IPS DF 6.9 (cell line): ENCODE results near the gene KLHL15.
"Not testable (repeated sequence)": the region's sequence is repeated elsewhere in the genome, so short reads cannot be mapped to it uniquely, and the experiment has no call there.

Experiments used
- DNase-seq: peaks from one replicate; pipeline ENCODE4 v3.0.0-alpha.2; 2013; ENCODE audit warnings: low read depth, low spot score
- H3K27ac ChIP-seq: one replicate; pipeline ENCODE4 v1.5.1; 2013; ENCODE audit warnings: low read length, control low read depth
- H3K27me3 ChIP-seq: 2 replicates; pipeline ENCODE4 v1.6.1; 2013; ENCODE audit warnings: mild to moderate bottlenecking, low read length; ENCODE audit not compliant: control insufficient read depth, insufficient read depth
- H3K36me3 ChIP-seq: 2 replicates; pipeline ENCODE4 v1.6.1; 2013; ENCODE audit warnings: low read length; ENCODE audit not compliant: control insufficient read depth, insufficient read depth
- H3K4me1 ChIP-seq: 2 replicates; pipeline ENCODE4 v1.6.1; 2013; ENCODE audit warnings: low read length; ENCODE audit not compliant: control insufficient read depth, insufficient read depth
- H3K4me3 ChIP-seq: 2 replicates; pipeline ENCODE4 v1.5.1; 2013; ENCODE audit warnings: mild to moderate bottlenecking, low read length
- H3K9me3 ChIP-seq: 2 replicates; pipeline ENCODE4 v1.6.1; 2013; ENCODE audit warnings: low read length, inconsistent platforms; ENCODE audit not compliant: control insufficient read depth, insufficient read depth
- WGBS: extraction: QIAGEN DNeasy Blood & Tissue Kit; methylation state at CpG from one replicate; pipeline ENCODE4 v1.1.7; 2013; ENCODE audit warnings: mixed read lengths, missing lambda C conversion rate; ENCODE audit not compliant: insufficient read length, insufficient coverage; 5-methylcytosine and 5-hydroxymethylcytosine counted together

The KLHL15 gene

DNA sequence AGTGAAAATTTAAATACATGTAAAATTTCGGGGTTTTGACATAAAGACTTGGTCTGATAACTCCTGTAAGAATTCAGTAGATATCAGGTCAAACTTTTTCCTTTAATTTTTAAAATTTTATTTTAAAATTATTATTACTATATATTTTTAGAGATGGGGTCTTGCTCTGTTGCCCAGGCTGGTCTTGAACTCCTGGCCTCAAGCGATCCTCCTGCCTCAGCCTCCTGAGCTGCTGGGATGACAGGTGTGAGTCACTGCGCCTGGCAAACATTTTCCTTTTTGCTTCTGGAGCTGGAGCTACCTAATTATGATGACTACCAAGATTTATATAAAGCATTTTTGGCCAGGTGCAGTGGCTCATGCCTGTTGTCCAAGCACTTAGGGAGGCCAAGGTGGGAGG, 37.3 kb downstream of the KLHL15 start:
- H3K36me3 ChIP-seq, result 0 out of 2 replicates have a peak, but pooled peaks cover 5% of the 10 kb centered on the region
- no peaks in the 10 kb centered on the region for H3K27me3 ChIP-seq
- H3K27ac ChIP-seq, result no peak overlapping the region
- no peak overlapping the region for H3K4me3 ChIP-seq
- H3K4me1 ChIP-seq, result no peaks in the 10 kb centered on the region
- no peak for DNase-seq
- no CpG with 5 or more reads among the region's 3 CpGs for WGBS
- H3K9me3 ChIP-seq, result no peaks in the 10 kb centered on the region

DNA sequence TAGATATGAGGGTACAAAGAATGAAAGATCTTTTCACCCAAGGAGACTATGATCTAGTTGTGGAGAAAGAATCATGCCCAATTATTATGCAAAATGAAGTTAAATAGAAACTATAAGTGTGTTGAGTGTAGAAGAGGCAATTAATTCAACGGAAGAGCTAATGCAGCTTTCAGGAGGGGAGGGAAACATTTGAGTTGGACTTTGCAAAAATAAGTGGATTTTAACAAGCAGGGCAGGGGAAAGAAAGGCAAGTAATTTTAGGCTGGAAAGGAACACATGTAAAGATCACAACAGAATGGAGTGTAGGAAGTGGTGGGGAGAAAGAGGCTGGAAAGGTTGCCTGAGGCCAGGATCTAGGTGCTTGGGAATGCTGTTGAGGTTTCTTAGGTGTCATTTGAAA, 44.1 kb downstream of the KLHL15 start:
- WGBS, result no CpG with 5 or more reads among the region's 1 CpG
- DNase-seq, result no peak
- Histone ChIP-seq H3K4me3 (no peak overlapping the region), H3K27me3 (no peaks in the 10 kb centered on the region), H3K27ac (no peak overlapping the region), H3K4me1 (no peaks in the 10 kb centered on the region; the same call in 1 of the 2 replicates), H3K9me3 (no peaks in the 10 kb centered on the region), H3K36me3 (no peaks in the 10 kb centered on the region)

DNA sequence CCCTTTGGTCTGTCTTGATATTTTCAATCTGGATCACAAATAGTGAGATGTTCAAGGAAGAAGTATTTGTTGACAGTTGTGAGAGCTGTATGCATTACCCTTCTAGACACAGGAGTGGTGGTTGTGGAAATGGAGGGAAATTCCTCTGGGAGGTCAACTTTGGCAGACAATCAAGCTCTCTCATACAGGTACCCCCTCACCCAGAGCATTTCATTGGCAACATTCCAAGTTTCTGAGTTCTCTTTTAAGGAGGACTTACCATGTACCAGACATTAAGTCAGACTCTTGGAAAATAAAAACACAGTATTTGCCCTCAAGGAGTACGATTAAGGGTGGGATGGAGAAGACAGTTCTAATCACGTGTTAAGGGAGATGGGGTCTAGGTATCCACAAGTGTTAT, 45.3 kb downstream of the KLHL15 start:
- H3K36me3 ChIP-seq, result no peaks in the 10 kb centered on the region
- H3K4me3 ChIP-seq, result no peak overlapping the region
- H3K4me1 ChIP-seq, result no peaks in the 10 kb centered on the region; the same call in 1 of the 2 replicates
- WGBS, result no CpG with 5 or more reads among the region's 2 CpGs
- no peak for DNase-seq
- H3K27me3 ChIP-seq, result no peaks in the 10 kb centered on the region
- no peak overlapping the region for H3K27ac ChIP-seq
- no peaks in the 10 kb centered on the region for H3K9me3 ChIP-seq

DNA sequence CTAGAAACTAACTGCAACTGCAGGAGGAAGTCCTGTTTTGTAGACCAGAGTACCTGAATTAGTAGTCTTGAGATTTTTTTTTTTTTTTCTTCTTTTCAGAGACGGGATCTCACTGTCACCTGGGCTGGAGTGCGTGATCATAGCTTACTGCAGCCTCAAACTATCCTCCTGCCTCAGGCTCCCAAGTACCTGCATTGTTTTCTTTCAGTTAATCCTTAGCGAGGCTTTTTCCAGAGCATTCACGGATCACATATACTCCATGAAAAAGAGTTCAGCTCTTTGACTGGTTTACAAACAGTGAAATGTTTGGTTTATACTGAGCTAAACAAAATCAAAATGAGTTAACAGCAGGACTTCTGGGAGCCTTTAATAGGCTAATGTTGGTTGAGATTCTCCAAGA, 45.8 kb downstream of the KLHL15 start:
- WGBS, result no CpG with 5 or more reads among the region's 4 CpGs
- Histone ChIP-seq H3K4me1 (no peaks in the 10 kb centered on the region; the same call in 1 of the 2 replicates), H3K36me3 (no peaks in the 10 kb centered on the region), H3K4me3 (no peak overlapping the region), H3K27me3 (no peaks in the 10 kb centered on the region), H3K27ac (no peak overlapping the region), H3K9me3 (no peaks in the 10 kb centered on the region)
- no peak for DNase-seq

DNA sequence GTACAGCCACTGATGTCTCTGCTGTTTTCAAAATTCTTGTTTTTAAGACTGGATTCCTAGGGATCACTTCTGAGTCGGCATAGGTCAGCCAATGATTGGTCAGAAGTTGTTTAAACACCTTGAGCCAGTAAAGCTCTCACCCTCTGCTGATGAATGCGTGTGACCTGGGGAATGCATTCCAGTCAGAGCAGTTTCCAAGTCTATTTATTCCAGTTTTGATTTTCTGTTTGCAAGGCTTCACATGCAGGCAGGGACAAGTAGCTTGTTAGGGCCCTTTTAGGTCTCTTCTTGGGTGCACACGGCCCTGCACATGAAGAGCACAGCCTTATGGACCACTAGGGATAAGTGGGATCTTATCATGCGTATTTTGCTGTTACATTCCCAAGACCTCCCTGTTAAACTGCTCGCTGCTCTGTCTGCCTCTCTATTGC, 47.0 kb downstream of the KLHL15 start:
- WGBS, result no CpG with 5 or more reads among the region's 5 CpGs
- no peaks in the 10 kb centered on the region; the same call in 1 of the 2 replicates for H3K4me1 ChIP-seq
- no peak overlapping the region for H3K4me3 ChIP-seq
- no peak for DNase-seq
- H3K9me3 ChIP-seq, result no peaks in the 10 kb centered on the region
- H3K36me3 ChIP-seq, result no peaks in the 10 kb centered on the region
- H3K27me3 ChIP-seq, result no peaks in the 10 kb centered on the region
- H3K27ac ChIP-seq, result no peak overlapping the region

DNA sequence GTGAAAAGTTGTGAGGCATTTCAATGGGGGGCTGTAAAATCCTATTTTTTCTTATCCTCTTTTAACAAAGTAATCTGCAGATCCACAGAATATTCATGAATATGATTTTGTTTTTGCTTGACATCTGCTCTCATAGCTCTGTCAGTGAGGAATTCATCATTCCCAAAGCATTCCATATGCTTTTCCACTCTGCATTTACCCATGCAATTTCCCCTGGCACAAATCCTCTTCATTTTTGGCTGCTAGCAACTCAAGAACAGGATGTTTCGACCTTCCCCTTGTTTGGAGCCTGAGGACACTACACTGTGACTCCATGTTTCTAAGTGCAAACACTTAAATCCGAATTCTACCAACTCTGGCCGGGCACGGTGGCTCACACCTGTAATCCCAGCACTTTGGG, 48.5 kb downstream of the KLHL15 start:
- Histone ChIP-seq H3K27ac (no peak overlapping the region), H3K4me3 (no peak overlapping the region), H3K27me3 (no peaks in the 10 kb centered on the region), H3K36me3 (no peaks in the 10 kb centered on the region), H3K4me1 (no peaks in the 10 kb centered on the region; the same call in 1 of the 2 replicates), H3K9me3 (no peaks in the 10 kb centered on the region)
- no peak for DNase-seq
- WGBS, result no CpG with 5 or more reads among the region's 4 CpGs

DNA sequence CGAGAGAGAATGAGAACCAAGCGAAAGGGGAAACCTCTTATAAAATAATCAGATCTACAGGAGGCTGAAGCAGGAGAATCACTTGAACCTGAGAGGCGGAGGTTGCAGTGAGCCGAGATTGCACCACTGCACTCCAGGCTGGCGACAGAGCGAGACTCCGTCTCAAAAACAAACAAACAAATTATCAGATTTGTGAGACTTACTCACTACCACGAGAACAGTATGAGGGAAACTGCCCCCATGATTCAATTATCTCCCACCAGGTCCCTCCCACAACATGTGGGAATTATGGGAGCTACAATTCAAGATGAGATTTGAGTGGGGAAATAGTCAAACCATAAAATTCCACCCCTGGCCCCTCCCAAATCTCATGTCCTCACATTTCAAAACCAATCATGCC, 61.4 kb downstream of the KLHL15 start:
- not testable (repeated sequence) for H3K9me3 ChIP-seq, H3K4me3 ChIP-seq, DNase-seq, H3K36me3 ChIP-seq, H3K4me1 ChIP-seq, H3K27ac ChIP-seq, H3K27me3 ChIP-seq
- WGBS, result no CpG with 5 or more reads among the region's 8 CpGs

DNA sequence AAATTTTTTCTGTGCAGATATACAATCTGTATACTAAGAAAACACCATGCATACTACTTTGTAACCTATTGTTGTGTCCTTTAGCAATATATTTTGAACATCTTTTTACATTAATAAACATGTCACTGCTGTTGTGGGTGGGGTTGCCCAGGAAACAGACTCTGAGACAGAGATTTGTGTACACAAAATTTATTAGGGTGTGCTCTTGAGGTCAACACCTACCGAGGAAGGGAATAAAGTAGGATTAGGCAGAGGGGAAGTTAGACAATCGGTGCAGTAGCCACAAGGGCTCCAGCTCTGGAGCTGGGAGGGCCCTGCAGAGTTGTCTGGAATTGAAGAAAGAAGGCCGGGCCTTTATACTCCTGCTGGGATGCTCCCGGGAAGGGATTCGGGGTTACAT, 62.8 kb downstream of the KLHL15 start:
- H3K36me3 ChIP-seq, result no peaks in the 10 kb centered on the region
- no peaks in the 10 kb centered on the region for H3K9me3 ChIP-seq
- H3K4me1 ChIP-seq, result no peaks in the 10 kb centered on the region
- no CpG with 5 or more reads among the region's 5 CpGs for WGBS
- H3K4me3 ChIP-seq, result no peak overlapping the region
- no peak for DNase-seq
- H3K27ac ChIP-seq, result no peak overlapping the region
- no peaks in the 10 kb centered on the region for H3K27me3 ChIP-seq

DNA sequence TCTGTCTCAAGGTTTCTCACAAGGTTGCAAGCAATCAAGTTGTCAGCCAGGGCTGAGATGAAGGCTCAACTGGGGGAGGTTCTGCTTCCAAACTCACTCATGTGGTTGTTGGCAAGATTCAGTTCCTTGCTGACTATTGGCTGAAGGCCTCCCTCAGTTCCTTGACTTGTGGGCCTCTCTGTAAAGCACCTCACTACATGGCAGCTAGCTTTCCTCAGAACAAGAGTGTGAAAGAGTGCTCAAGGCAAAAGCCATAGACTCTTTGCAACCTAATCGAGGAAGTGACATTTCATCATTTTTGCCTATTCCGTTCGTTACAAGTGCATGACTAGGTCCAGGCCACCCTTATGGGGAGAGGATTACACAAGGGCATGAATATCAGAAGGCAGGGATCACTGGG, 67.2 kb downstream of the KLHL15 start:
- Histone ChIP-seq H3K9me3 (no peaks in the 10 kb centered on the region), H3K27me3 (no peaks in the 10 kb centered on the region), H3K4me3 (no peak overlapping the region), H3K36me3 (no peaks in the 10 kb centered on the region), H3K27ac (no peak overlapping the region), H3K4me1 (no peaks in the 10 kb centered on the region)
- WGBS, result no CpG with 5 or more reads among the region's 3 CpGs
- no peak for DNase-seq

DNA sequence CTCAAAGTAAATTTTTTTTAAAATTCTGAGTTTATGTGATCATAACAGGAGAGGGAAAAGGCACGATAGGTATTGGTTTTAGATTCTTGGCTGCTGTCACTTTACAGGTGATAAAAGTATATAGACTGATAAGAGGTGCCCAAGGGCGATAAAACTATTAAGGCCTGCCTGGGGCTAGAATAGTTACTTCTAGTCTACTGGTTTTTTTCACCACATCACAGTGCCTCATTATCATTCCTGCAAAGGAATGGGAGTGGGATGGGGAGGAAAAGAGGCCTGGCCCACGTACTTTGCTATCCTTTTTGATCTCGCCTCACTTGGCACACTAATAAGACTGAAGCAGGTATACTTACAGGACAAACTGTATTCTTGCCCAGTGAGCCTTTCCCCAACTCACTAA, 72.6 kb downstream of the KLHL15 start:
- WGBS, result no CpG with 5 or more reads among the region's 4 CpGs
- H3K9me3 ChIP-seq, result no peaks in the 10 kb centered on the region
- H3K4me3 ChIP-seq, result no peak overlapping the region
- no peak for DNase-seq
- H3K4me1 ChIP-seq, result no peaks in the 10 kb centered on the region
- H3K36me3 ChIP-seq, result no peaks in the 10 kb centered on the region
- no peak overlapping the region for H3K27ac ChIP-seq
- H3K27me3 ChIP-seq, result no peaks in the 10 kb centered on the region

DNA sequence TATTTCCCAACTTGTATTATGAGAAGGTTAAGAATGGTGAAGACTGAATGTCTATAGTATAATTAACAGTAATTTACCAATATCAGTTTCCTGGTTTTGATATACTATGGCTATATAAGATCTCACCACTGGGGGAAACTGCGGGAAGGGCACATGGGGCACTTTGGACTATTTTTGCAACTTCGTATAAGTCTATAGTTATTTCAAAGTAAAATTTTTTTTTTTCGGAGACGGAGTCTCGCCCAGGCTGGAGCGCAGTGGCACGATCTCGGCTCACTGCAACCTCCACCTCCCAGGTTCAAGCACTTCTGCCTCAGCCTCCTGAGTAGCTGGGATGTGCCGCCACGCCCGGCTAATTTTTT, 73.1 kb downstream of the KLHL15 start:
- Histone ChIP-seq H3K9me3 (no peaks in the 10 kb centered on the region), H3K27ac (no peak overlapping the region), H3K27me3 (no peaks in the 10 kb centered on the region), H3K4me1 (no peaks in the 10 kb centered on the region), H3K36me3 (no peaks in the 10 kb centered on the region), H3K4me3 (no peak overlapping the region)
- WGBS, result no CpG with 5 or more reads among the region's 11 CpGs
- DNase-seq, result no peak
